ENCODE results near the gene PSD4.

The PSD4 gene

DNA sequence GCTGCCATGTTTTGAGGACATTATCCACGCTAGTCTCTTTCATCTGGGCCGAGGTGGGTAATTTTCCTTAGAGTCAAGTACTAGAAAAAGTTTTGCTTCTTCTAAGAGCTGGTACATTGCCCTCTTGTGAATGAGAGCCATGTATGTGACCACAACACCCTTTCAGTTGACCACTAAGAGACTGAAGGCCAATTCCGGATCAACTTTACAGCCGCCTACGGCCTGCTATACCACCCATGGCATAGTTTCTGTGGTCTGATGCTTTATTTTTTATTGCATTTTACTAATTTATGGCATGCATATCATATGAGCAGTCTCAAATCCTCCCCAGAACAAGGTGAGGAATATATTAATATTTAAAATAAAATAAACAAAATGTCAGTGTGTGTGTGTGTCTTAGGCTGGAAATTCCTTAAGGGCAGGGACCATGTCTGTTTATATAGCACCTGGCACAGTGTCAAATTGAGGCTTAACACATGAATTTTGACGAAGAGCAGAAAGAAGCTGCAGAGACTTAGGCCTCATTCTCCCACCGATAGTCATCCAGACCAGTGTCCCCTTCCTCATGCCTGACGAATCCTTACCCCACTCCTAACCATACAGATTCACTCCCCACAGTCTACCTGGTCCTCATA, 35.4 kb downstream of the PSD4 start:
- DNase-seq: no peak

DNA sequence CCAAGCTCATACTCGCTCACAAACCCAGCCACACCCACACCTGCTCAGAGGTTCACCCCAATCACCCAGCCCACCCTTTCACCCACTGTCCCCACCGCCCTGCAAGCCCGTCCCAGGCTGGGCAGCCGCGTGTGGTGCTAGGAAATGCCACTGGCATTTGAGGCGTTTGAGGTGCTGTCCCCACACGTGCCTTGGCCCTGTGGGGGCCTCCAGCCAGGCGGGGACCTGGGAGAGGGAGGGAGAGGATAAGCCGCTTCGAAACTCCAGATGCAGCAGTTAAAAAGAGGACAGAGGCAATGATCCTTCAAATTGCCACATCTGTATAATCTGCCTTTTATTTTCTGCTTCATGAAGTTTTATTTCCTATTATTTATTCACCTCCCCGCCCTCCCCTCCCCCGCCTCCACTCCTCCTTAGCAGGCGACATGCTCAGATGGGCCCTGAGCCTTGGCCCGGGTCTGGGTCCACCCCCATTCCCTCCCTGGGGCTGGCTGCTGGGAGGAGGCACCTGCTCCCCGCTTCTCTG, 35.9 kb downstream of the PSD4 start:
- no peak for DNase-seq

DNA sequence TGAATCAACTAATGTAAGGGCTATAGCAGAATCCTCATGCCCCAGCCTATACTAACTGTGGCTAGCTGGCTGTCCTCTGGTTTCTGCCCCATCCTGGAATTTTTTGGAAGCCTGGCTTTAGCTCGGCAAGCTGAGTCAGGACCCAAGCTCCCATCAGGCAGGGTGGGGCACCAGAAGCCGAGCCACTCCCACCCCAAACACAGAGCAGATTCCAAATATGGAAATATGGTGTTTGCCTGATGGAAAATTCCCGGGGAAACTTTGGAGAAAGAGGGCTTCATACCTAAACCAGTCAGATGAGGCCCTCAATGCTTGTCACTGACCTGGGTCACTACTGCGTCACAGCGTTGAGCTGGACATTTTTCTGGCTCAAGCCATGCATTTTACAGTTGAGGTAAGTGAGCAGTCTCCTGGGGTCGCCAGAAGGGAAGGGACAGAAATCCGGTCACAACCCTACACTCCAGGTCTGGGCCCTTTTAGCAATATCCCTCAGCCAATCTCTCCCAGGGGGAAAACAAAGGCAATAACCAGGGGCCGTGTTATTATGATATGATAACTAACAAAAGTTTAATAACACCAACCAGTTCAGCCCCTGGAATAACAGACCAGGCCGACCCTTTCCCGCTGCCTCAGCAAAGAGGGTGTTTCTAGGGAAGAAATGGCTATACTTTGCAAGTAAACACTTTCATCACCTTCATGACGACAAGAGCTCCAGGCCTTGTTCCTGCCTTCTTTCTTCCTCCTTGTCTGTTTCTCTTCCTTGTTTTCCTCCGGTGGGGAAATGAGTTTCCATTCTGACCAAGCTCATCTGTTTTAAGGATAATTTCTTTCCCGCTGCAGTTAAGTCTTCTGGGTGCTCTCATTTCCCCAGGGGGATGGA, 37.7 kb downstream of the PSD4 start:
- DNase-seq: no peak

DNA sequence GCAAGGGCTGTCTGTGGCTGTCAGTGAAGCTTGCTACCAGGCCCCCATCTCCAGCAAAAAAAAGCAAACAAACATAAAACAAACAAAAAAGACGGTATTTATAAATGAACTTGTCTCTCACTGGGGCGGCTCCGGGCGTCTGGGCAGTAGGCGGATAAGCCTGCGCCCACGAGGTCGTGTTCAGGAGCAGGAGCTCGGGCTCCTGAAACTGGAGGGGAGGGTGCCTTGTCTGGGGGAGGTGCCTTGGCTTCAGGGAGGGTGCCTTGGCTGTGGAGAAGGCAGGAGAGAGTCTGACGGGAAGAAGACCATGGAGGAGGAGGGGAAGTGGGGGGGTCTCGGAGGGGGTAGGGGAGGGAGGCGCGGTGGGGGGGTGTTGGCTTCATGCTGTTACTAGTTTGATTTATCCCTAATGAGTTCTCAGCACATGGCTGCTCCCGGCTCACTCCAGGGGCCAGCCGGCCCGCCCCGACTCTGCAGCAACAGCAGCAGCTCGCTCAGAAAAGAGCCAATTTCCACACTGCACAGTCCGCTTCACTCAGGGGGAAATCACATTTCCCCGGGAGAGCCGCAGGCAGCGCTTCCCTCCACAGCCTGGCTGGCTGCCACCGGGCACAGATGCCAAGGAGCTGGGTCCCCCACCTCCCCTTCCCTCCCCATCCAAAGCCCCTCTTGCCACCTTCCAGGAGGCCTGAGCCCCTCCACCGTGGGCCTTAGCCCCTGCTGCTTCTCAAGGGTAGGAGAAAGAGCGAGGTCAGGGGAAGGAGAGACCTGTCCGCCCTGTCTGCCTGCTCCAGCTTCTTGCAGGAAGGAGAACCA, 38.7 kb downstream of the PSD4 start:
- DNase-seq: no peak

DNA sequence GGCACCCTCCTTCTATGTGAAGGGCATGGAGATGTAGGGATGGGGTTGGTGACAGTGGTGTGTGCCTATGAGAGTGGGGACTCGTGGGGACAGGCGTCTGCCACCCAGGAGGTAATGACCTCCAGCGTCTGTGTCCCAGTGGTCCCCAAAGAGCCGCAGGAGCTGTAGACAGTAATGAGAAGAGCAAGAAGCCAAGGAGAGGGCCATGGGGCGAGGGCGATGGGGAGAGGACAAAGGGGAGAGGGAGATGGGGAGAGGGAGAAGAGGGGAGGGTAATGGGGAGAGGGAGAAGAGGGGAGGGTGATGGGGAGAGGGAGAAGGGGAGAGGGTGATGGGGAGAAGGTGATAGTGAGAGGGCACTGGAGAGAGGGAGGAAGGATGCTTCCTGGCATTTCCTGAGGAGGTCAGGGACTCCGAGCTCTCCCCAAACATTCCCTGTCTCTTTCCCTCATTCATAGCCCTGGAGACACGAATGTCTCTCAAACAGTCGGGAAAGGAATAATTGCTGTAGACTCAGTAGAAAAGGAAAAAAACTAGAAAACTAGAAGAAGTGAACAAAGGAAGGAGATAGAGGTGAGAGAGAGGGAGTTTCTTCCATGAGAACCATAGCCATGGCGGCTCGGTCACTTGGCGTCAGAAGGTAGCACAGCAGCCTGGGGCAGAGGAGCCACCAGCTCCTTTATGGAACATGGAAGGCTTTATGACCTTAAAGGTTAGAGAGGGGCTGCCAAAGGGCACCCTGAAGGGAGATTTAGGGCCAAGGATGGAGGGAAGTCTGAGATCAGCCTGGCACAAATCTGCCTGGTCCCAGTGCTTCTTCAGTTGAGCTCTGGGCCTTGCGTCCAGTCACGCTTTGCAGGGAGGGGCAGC, 39.5 kb downstream of the PSD4 start:
- DNase-seq: no peak

DNA sequence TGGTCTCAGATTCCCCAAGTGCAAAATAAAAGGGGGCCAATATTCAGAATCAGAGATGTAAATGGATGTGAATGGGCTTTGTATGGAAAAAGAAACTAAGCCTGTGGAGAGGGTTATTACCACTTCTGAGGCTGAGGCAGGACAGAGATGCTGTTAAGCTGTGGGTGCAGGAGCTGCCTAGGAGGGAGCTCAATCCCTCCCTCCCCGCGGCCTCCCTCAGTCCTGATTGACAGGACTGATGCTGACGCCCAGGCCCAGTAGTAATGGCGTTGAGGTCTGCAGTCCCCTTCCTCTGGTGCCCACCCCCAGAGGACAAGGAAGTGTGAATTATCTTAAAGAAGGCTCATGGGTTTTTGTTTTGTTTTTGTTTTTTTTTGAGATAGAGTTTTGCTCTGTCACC, 40.4 kb downstream of the PSD4 start:
- DNase-seq: no peak

DNA sequence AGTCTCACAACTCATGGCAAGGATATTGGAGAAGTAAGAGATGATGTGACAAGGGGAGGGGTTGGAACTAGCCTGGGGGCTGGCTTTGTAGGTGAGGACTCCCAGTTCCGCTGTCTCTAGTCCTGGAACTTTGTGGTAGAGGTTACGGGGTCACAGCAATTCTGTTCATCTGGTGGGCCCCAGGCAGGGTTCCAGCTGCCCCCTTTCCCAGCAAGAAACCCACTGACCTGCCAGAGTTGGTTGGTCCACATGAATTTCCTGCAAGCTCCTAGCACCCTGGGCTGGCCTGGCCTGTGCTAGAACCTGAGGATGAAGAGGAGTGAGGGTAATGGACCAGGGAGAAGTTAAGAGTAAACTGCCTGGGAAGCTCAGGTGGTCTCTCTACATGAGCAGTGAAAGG, 41.3 kb downstream of the PSD4 start:
- DNase-seq: no peak

DNA sequence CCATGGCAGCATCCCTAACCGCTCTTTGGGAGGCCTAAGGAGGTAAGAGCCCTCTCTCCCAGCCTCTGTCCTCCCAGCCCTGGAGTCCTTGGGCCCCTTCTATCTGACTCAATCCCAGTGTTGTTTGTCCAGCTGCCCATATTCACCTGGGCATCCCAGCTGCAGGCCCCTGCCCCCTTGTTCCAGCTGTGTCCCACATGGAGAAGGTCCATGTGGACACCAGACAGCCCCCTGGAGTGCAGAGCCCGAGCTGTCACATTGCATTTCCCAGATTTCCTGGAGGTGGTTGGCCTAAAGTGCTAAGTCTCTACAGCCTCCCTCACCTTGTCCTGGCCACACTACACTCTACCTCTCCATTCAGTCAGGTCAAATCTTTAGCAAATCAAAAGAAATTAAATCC, 42.5 kb downstream of the PSD4 start:
- no peak for DNase-seq

- no peak for DNase-seq
These were observed 43.2 kb downstream of the PSD4 start for GRCh38 chr2:113216891-113217454.

DNA sequence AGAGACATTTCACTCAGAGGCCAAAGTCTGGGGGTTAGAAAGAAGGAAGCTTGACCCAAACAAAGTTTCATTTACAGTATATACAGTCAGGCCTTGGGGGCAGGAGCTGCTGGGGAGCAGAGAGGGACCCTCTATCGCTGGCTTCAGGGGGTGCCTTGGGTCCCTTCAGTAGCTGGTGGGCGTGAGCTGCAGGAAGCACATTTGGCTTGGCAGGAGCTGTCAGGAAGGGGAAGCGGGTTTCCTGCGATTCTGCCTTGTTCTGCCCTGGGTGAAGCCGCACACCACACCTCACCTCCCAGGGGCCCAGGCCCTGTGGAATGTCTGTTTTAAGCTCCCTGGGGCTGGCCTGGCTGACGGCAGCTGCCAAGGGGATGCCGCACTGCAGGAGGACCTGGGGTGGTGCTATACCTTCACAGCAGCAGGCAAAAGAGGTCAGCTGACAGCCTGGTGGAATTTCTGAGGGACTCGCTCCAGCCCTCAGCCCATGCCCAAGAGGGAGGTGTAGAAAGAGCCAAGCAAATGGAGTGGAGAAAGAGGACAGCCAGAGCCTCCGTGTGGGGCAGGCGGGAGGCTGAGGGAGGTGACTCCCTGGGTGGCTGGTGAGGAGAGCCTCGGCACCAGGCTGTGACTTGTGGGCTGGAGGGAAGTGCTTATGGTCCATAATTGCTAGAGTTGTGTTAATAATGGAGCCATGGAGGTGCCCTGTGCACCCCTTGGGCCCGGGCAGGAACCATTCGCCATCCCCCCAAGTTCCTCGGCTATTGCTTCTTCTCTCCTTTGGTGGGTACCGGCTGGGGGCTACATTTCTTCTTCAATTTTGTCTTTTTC, 43.9 kb downstream of the PSD4 start:
- DNase-seq: no peak

DNA sequence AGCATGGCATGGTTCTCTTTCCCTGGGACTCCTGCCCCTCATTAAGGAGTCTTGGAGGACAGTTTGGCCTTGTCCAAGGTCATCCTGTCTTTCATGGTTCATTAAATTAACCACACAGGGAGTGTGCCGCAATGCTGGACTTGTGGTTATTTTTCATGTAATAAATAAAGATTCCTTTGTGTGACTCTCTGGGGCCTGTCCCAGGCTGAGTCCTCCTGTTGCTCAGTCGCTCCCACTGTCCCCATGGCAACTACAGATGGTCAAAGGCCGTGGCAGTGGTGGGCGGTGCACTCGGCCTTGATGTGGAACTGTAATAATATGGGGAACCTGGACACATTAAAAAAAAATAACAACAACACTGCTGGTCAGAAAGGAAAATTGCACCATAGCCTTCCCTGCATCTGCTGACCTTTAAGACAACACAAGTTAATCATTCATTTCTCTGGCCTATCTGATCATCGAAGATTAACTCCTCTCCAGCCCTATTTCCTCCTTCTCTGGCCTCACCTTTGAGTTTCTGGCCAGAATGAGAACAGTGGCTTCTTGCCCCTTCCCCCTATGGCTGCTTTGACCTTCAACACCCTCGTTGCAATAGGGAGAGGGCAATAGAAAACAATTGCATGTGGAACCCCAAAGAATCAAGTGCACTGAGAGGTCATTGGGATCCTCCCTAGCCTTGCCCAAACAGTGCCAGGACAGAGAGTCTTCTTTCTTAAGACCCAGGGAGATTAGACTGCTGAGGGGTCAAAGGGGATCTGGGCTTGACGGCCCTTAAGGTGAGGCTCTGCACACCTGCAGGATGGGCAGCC, 44.7 kb downstream of the PSD4 start:
- DNase-seq: no peak

GRCh38 chr2:113219092-113219441, 45.3 kb downstream of the PSD4 start:
- no peak for DNase-seq

- DNase-seq: no peak
These were observed 45.7 kb downstream of the PSD4 start for GRCh38 chr2:113219525-113219888.

DNA sequence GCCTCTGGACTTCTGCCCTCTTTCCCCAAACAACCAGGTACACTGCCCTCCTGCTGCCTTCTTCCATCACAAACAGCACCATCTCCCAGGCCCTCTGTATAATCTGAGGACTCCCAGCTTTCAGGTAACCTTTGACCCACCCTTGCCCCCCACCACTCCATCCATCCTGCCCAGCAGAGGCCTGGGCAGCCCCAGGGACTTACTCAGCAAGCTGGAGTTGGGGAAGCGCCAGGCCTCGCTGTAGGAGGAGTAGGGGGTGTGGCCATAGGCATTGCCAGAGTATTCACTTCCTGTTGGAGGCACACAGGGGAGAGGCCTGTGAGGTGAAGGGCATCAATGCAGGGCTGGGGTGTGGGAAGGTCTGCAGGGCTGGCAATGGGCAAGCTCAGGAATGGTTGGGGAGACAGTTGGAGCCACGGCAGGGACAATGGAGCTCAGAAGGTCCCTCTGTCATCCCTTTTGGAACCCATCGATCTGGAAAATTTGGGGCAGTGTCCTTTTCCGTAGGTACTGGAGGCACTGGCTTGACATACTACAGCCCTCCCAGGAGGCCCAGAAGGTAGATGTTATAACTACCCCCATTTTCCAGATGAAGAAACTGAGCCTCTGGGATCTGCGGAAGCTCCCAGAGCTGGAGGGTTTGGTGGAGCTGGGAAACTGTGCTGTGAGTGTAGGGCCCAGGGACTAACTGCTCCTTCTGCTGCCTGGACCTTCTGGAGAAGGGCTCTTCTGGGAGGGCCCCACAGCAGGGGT, 46.3 kb downstream of the PSD4 start:
- no peak for DNase-seq

- DNase-seq: no peak
These were observed 47.4 kb downstream of the PSD4 start for GRCh38 chr2:113220970-113221708.

GRCh38 chr2:113221846-113222245, 48.1 kb downstream of the PSD4 start:
- no peak for DNase-seq

- DNase-seq: no peak
These were observed 50.0 kb downstream of the PSD4 start for GRCh38 chr2:113223813-113224212.

DNA sequence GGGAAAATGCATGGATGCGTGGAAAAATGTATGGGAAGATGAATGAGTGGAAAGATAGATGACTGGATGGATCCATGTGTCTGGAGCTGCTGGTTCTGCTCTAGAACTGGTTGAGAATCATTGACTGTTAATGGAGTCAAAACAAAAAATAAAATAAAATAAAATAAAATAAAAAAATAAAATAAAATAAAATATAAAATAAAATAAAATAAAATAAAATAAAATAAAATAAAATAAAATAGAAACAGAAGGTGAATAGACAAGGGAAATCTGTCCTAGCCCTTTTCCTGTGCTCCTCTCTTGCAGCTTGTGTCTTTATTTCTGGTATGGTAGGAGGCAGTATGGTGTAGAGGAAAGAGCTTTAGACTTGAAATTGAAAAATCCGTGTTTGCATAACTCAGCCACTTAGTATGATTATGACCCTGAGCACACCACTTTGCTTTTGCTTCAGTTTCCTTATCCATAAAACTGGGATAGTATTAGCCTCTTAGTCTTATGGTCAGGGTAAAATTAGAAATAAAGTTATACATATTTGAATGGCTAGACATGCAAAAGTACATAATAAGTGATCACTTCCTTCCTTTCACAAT, 51.0 kb downstream of the PSD4 start:
- no peak for DNase-seq
